Effector memory CD4-positive, alpha-beta T cell (primary cell): Measurements from ENCODE around the gene THAP4.
A peak's percentile ranks its signal among the peaks of the same experiment; 100 is the strongest.

Source experiments
- DNase-seq, 3 donors: peaks; one replicate each; pipeline ENCODE4 v3.0.0-alpha.2; 2020
- H3K27ac ChIP-seq: 2 replicates; pipeline ENCODE4 v1.7.0; 2013; ENCODE audit warnings: mild to moderate bottlenecking, low read length, moderate library complexity; ENCODE audit not compliant: insufficient read depth, poor library complexity, severe bottlenecking
- H3K27me3 ChIP-seq: replicated peaks from 2 replicates; pipeline ENCODE4 v1.7.0; 2013; ENCODE audit warnings: mild to moderate bottlenecking, low read length; ENCODE audit not compliant: insufficient read depth, control insufficient read depth, poor library complexity, severe bottlenecking
- H3K36me3 ChIP-seq: 2 replicates; pipeline ENCODE4 v1.7.0; 2013; ENCODE audit warnings: mild to moderate bottlenecking, low read length, moderate library complexity; ENCODE audit not compliant: control insufficient read depth, insufficient read depth
- H3K4me1 ChIP-seq: 2 replicates; pipeline ENCODE4 v1.7.0; 2013; ENCODE audit warnings: low read length, mild to moderate bottlenecking; ENCODE audit not compliant: control insufficient read depth, insufficient read depth, poor library complexity, severe bottlenecking
- H3K4me3 ChIP-seq: 2 replicates; pipeline ENCODE4 v1.7.0; 2013; ENCODE audit warnings: low read length, low read depth, mild to moderate bottlenecking; ENCODE audit not compliant: insufficient read depth, poor library complexity, severe bottlenecking
- H3K9me3 ChIP-seq: 2 replicates; pipeline ENCODE4 v1.7.0; 2013; ENCODE audit warnings: mild to moderate bottlenecking, low read length, moderate library complexity; ENCODE audit not compliant: control insufficient read depth

Gene THAP4

GRCh38 chr2:241639385-241639784, 2.4 kb upstream of the THAP4 start:
- Histone ChIP-seq H3K36me3 (no peaks in the 10 kb centered on the region), H3K9me3 (no peaks in the 10 kb centered on the region), H3K4me1 (peaks cover 21% of the 10 kb centered on the region), H3K27me3 (no peaks in the 10 kb centered on the region), H3K4me3 (no peak overlapping the region), H3K27ac (no peak overlapping the region)
- DNase-seq = no peak

- Histone ChIP-seq H3K4me3 (no peak overlapping the region), H3K36me3 (no peaks in the 10 kb centered on the region), H3K27me3 (no peaks in the 10 kb centered on the region), H3K4me1 (peaks cover 21% of the 10 kb centered on the region), H3K27ac (no peak overlapping the region), H3K9me3 (no peaks in the 10 kb centered on the region)
- no peak for DNase-seq
These were observed 2.0 kb upstream of the THAP4 start for GRCh38 chr2:241638940-241639339.

GRCh38 chr2:241637795-241638660, 1.1 kb upstream of the THAP4 start:
- peak in 2 of 3 donors; percentile 17 to 25 for DNase-seq
- peaks cover 21% of the 10 kb centered on the region for H3K4me1 ChIP-seq
- no peaks in the 10 kb centered on the region for H3K27me3 ChIP-seq
- peak overlapping the region; percentile 96 for H3K27ac ChIP-seq
- peaks cover 8% of the 10 kb centered on the region for H3K36me3 ChIP-seq
- no peaks in the 10 kb centered on the region for H3K9me3 ChIP-seq
- H3K4me3 ChIP-seq = peak overlapping the region; percentile 100

GRCh38 chr2:241636182-241637017, 558 bp downstream of the THAP4 start:
- Histone ChIP-seq H3K4me1 (peaks cover 21% of the 10 kb centered on the region), H3K27ac (peak overlapping the region; percentile 96), H3K27me3 (no peaks in the 10 kb centered on the region), H3K9me3 (no peaks in the 10 kb centered on the region), H3K4me3 (peak overlapping the region; percentile 100), H3K36me3 (peaks cover 16% of the 10 kb centered on the region)
- DNase-seq = peak in 1 of 3 donors; percentile 6

- Histone ChIP-seq H3K36me3 (peaks cover 20% of the 10 kb centered on the region), H3K27me3 (no peaks in the 10 kb centered on the region), H3K9me3 (no peaks in the 10 kb centered on the region), H3K27ac (no peak overlapping the region), H3K4me1 (peaks cover 21% of the 10 kb centered on the region), H3K4me3 (peak overlapping the region; percentile 67)
- DNase-seq = no peak
These were observed 1.2 kb downstream of the THAP4 start for GRCh38 chr2:241635756-241636155.

GRCh38 chr2:241633561-241633960, 3.4 kb downstream of the THAP4 start:
- no peak for DNase-seq
- Histone ChIP-seq H3K27me3 (no peaks in the 10 kb centered on the region), H3K27ac (no peak overlapping the region), H3K36me3 (peaks cover 26% of the 10 kb centered on the region), H3K4me1 (peaks cover 12% of the 10 kb centered on the region), H3K4me3 (no peak overlapping the region), H3K9me3 (no peaks in the 10 kb centered on the region)

GRCh38 chr2:241632478-241633325, 4.3 kb downstream of the THAP4 start:
- peaks cover 26% of the 10 kb centered on the region for H3K36me3 ChIP-seq
- no peak overlapping the region for H3K4me3 ChIP-seq
- H3K27me3 ChIP-seq = no peaks in the 10 kb centered on the region
- DNase-seq = no peak
- no peaks in the 10 kb centered on the region for H3K9me3 ChIP-seq
- peaks cover 8% of the 10 kb centered on the region for H3K4me1 ChIP-seq
- no peak overlapping the region for H3K27ac ChIP-seq

GRCh38 chr2:241629762-241630435, 7.1 kb downstream of the THAP4 start:
- Histone ChIP-seq H3K36me3 (peaks cover 26% of the 10 kb centered on the region), H3K9me3 (no peaks in the 10 kb centered on the region), H3K4me3 (no peak overlapping the region), H3K27me3 (no peaks in the 10 kb centered on the region), H3K4me1 (no peaks in the 10 kb centered on the region), H3K27ac (no peak overlapping the region)
- DNase-seq = no peak

GRCh38 chr2:241627675-241628074, 9.3 kb downstream of the THAP4 start:
- Histone ChIP-seq H3K4me3 (no peak overlapping the region), H3K36me3 (peaks cover 14% of the 10 kb centered on the region), H3K27ac (no peak overlapping the region)

More at GRCh38 chr2:241627675-241628074, 9.3 kb downstream of the THAP4 start:
- no peaks in the 10 kb centered on the region for H3K27me3 ChIP-seq
- no peaks in the 10 kb centered on the region for H3K4me1 ChIP-seq
- DNase-seq = no peak
- H3K9me3 ChIP-seq = no peaks in the 10 kb centered on the region
